ENCODE results near the gene BMP6.
"Not testable (repeated sequence)": the region's sequence is repeated elsewhere in the genome, so short reads cannot be mapped to it uniquely, and the experiment has no call there.

Gene BMP6

DNA sequence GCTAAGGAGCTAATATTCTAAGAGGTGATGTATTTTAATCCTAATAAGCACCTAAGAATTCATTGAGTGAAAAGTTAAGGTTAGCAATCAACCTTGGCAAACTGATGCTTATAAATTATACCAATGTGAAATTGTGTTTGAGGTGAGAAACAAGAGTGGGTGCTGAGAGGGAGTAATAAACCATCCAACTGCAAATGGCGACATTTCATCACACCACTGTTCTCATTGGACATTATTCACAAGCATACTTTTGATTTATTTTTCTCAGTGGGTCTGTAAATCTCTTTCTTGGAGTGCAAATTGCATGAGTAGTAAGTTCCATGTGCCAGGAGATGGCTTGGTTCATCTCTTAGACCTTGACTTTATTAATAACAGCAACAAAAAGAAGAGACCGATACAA, 71.5 kb downstream of the BMP6 start:
- DNase-seq = no peak

DNA sequence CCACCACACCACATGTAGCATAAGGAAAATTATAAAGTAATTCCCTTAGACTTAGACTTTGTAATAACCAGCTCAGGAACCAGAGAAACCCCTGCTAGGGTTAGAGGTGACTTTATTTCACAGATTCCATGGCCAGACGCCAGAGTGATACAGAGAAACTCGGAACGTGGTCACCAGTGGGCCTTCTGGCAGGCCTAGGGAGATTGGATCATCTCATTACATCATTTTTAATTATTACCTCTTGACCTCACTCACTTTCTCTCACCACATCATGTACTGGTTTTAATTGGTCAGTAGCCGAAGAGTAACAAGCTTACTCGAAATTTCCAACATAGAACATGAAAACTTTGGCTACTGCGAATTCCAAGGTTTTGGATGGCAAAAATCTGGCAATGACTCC, 72.9 kb downstream of the BMP6 start:
- no peak for DNase-seq

DNA sequence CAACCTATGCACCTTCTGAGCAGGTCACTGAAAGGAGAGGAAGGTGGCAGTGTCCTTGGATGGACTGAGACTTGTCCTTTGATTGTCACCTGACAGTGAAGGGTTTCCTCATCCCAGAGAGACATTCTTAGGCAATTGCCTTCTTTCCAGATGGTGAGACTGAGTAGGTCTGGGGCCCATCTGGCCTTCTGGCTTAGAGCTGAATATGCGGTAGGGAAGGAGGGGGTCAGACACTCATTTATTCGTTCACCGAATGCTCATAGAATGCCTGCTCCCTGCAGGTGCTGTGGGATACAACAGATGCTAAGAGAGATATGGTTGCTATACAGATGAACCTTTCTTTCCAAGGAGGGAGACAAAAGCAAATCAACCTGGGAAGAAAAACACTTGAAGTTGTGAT, 76.8 kb downstream of the BMP6 start:
- no peak for DNase-seq

DNA sequence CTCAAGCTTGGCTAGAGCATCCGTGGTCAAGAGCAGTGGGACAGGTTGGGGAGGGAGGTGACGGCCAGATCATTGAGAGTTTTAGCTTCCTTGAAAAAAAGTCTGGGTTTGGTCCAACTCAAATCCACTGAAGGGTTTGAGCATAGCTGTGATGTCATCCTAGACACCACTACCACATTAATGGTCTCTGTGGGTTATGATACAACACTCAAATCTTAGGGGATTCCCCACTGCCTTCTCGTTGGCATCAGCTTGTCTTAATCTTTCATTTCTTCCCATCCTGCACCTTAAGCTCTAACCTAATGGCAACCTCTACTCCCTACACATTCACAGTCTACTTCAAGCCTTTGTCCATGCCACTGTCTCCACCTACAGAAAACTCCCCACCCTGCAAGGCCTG, 77.3 kb downstream of the BMP6 start:
- no peak for DNase-seq

DNA sequence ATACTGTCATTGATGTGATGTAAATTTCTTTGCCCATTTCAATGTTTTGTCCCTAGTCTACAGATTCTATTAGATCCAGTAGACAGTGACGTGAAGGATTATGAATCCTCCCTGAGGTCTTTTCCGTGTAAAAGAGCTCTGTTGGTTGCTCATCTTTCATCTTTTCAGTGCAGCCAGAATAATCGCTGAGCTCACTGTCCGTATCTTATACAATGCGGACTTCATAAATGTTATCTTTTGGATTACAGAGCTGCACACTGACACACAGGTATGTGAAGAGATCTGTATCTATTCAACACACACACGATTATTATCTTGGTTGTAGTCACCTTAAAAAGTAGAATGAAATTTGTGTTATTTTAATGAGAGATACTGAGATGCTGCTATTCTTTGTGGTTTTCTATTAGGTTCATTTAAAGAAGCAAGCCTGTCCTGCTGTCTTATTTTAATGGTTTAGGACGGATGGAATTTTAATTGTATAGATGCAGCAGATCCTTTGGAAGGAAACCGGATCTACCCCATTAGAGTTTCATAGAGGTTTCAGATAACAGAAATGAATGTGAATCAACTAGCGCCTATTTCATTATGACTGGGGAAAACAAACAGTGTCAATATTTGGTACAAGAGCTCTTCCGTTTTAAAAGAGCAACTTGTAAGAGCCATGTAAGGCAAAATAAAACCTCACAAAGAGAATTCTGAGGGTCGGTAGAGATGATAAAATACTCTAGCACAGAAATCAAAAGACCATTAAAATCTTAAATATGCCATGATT, 79.4 kb downstream of the BMP6 start:
- no peak for DNase-seq

DNA sequence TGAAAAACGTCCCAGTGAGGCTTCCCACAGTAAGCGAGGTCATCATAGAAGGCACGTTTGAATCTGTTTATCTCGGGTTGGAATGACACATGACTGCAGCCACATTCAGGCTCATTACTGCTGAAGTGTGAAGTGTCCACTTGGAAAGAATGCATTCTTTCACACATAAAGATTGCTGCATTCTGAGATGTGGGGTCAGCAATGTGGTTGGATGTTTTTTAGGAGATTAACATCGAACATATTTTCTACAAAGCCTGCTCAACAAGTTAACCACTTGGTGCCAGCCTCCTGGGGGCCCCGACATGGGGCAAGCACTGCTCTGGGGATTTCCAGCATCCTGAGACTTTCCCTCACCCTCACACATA, 79.9 kb downstream of the BMP6 start:
- no peak for DNase-seq

DNA sequence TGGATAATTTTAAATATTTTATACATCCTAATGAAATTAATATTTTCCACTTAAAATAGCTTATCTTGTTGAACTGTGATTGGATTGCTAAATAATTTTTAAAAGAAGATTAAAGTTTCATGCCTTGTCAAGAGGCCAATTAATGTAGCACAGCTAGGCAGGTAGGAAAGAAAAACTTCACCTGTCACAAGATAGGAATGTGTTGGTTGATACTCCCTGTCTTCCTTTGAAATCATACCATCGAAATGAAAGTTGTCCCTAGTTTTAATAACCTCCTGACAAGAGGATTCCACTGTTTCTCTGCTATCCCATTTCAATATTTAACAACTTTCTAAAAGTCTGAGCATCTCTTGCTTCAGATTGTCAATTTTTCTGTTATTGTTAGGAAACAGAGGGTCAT, 80.8 kb downstream of the BMP6 start:
- DNase-seq = no peak

DNA sequence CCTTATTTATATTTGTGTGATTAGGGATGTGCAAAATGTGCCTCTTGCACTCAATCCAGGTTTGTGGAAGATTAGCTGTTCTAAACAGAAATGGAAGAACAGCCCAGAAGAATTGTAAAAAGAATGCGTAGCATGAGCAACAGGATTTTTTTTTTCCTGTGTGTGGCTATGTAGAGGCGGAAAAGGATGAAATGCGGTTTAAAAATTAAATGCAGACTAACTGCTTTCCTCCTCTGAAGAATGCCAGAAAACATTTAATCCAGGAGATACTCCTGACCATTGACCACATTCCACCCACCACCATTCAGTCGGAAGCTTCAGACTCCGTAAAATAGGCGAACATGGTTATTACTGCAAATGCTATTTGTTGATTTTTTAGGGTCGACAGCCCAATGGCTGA, 83.4 kb downstream of the BMP6 start:
- no peak for DNase-seq

DNA sequence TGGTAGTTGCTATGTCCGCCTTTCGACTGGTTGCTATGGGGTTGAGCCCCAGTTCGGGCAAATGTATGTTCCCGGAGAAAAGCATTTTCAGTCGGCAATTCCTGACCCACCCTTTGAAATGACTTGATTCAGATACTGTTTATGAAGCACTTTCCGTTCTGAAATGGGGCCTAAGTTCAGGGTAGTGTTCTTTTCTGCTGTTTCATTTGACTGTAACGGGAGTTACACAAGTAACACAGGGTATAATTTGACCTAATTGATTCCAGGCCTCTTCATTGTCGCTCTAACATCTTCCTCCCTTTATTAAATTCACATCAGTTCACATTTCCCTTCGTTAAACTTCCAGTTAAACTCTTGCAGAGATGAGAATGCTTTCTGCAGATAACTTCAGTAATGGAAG, 85.5 kb downstream of the BMP6 start:
- DNase-seq = no peak

DNA sequence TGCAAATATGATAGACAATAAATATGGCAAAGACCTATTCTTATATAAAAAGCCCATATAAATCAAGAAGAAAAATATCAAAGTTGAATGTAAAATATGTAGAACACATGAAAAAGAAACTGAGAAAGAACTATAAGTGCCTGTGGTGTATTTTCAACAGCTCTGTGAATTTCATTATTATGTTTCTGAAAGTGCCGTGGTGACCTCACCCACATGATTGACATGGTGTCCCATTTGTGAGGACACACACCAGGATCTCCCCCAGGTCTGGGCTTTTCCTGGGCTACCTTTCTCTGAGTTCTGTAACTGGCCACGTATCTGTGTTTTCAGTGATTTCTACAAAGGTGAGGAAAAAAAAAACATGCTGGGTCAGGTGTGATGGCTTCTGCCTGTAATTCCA, 86.7 kb downstream of the BMP6 start:
- no peak for DNase-seq

DNA sequence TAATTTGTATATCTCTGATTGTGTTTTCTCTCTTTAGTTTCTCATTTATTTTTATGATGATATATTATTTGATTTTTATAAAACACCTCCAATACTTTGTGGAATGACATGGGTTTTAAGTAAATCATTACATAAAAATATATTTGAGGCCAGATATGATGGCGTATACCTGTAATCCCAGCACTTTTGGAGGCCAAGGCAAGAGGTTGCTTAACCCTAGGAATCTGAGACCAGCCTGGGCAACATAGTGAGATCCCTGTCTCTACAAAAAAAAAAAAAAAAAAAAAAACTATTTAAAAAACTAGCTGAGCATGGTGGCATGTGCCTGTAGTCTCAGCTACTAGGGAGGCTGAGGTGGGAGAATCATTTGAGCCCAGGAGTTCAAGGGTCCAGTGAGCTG, 87.3 kb downstream of the BMP6 start:
- DNase-seq = no peak

DNA sequence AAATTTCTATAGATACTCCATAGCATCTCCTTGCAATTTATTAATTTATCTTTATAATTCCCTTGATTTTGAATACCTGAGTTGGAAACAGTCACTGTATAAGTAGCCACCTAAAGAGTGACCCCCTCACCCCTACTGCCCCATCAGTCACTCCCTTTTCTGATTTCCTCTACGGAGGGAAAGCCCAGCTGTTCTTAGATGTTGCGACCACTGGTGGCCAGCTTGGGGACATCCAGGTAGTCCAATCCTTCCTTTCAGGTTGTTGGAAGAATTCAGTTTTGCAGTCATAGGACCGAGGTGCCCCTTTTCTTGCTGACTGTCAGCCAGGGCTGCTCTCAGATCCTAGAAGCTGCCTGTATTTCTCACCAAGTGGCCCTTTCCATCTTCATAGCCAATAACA, 87.8 kb downstream of the BMP6 start:
- no peak for DNase-seq

DNA sequence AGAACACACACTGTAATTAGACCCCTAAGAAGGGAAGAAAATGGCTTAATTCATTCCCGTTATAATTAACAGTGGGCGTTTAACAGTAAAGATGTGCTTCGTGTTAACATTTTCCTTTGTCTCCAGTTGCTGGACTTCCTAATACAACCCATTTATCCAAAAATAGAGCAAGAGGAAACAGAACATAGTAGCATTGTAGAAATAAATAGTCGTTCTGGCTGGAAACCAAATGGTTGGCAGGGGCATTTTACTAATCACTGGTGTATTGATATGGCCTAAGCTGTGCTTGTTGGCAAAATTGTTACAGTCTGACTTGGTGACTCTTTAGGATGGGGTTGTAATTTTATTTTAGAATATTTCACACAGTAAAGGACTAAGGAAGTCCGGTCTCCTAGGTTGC, 89.8 kb downstream of the BMP6 start:
- DNase-seq = no peak

DNA sequence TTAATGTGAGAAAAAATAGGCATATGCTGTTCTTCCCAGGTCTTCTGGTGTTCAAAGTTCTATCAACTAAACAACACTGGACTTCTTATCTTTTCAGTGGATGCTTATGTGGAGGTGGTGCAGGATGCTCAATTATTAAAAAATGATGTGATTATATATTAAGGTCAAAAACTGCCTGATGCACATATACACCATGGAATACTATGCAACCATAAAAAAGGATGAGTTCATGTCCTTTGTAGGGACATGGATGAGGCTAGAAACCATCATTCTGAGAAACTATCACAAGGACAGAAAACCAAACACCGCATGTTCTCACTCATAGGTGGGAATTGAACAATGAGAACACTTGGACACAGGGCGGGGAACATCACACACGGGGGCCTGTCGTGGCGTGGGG, 91.3 kb downstream of the BMP6 start:
- DNase-seq = not testable (repeated sequence)

DNA sequence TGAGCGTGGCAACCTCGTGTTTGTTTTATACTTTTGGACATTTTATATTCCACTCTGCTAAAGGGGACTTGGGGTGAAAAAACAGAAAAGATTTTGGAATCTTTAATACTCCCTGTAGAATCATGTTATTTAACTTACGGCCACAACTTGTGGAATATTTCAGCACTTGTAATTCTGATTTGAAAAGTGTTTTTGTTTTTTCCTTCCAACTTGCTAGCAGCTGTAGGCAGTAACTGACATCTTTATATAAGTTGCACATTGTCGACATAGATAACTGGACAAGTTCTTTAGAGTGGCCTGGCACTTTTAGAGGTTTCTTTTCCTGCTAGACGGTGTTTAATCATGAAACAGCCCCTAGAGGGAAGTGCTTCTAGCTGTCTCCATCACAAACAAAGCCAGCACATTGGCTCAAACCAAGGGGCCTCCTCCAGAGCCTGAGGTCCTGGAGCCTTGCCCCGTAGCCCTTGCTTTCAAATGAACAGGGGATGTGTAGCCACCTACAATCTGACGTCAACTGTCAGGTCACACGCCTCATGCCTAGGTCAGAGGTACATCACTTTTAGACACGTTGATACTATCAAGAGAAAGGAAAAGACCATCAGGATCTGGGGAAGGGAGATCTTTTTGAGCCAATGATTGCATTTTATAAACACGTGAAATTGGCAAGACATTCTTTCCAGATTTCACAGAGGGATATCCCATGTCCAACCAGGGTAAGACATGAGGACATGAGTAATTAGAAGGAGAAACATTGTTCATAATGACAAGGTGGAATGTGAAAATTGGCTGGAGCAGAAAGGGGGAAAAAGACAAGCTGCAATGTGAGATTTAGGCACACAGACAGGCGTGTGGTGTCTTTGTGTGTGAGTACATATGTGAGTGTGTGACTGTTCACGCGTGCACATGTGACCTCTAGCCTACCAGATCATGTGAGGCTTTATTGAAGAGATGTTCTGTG, 92.6 kb downstream of the BMP6 start:
- DNase-seq = no peak

DNA sequence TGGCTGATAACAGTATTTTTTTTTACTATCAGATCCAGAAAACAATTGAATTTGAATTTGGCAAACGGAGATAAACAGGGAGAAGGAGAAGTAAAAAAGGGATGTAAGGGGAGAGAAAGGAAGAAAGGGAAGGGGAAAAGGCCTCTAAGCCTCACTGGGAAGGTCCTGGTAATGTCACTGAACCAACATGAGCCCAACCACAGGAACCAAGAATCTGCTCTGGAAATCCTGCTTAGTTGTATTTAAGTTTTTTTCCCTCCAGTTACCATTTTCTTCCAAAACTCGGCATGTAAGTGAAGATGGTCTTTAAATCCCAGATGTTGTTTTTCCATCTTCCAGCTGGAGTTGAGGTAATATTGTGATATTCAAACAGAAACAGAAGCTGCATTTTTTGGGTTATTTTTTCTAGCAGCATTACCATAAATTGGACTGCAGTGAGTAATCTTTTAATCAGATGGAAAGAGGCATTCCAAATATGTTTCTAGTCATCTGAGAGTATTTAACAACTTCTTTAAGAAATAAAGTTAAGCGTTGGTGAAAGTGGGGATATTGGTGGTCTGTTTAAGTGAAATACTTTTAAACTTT, 93.6 kb downstream of the BMP6 start:
- no peak for DNase-seq

DNA sequence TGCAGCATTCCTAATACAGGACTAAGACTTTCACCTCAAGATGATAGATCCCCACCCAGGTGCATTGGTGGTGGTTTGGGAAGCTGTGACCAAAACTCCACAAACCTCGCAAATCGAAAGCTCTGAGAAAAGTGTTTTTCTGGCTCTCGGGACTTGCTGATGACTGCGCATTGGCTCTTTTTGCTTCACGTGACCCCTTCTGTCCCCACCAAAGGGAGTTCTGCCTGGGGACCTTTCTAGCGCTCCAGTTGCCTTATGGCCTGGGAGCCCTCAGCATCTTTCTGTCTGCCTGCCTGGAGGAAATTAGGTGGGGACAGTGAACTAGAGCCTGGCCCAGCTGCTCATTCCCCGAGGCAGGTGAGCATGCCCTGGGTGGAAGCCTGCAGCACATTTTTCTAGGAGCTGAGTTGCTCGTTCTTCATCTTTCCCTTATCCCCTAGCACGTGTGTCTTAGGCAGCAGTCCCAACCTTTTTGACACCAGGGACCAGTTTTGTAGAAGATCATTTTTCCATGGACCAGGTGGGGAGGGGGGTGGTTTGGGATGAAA, 94.5 kb downstream of the BMP6 start:
- no peak for DNase-seq

DNA sequence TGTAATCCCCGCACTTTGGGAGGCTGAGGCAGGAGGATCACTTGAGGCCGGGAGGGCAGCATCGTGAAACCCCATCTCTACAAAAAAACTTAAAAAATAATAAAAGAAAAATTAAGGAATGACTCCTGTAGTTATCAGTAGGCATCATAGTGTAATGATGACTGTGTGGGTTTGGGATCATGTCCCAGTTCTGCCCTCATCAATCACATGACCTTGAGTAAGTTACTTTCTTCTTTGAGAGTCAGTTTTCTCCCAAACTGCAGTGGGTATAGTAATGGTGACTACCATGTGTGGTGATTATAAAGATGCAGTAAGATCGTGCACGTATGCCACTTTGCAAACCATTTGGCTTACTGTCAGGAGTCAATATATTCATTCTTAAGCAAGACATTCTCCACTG, 95.5 kb downstream of the BMP6 start:
- no peak for DNase-seq

DNA sequence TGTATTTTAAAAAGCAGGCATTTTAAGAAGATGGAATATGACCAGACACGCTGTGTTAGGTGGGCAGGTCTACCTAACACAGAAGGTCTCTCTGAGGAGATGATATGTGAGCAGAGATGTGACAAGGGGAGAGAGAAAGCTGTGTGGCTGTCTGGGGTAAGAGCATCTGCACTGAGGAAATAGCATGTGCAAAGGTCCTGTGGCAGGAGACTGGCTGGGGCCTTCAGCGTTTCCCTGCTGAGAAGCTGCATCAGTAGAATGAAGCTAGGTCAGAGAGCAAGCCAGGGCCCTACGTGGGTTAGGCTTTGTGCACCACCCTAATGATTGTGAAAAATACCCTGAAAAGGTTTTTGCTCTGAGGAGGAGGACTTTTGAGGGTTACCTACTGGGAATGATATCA, 97.7 kb downstream of the BMP6 start:
- no peak for DNase-seq

DNA sequence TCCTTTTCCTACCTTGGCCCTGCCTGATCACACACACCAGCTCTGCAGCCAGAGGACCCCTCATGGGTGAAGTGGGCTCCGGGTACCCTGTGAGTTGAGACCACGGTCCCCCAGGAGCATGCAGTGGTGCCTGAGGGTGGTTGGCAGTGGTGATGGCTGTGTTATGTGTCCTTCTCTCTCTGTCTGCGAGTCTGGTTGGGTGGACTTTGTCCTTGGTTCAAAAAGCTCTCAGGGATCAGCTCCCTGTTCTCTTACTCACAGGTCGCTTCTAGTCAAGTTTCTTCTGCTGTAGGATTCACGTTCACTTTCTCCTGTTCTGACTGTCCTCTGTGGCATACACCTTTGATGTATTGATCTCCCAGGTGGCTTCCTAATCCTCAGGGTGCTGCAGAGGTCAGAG, 100.1 kb downstream of the BMP6 start:
- no peak for DNase-seq

DNA sequence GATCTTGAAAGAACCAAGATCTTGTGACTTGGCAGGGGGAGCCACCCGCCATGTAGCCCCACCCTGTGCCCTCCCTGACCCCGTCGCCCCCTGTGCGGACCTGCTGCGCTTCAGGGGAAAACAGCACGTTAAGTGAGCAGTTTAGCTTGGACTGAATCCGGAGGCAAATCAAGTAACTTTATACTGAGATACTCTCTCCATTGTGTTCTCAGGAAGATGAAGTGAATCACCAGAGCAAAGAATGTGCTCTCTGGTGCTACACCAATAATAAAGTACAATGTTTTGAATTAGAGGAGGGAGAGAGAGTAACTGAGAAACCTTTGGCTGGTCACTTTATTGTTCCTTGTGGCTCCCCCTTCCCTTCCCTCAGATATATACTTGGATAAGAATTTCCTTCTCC, 101.2 kb downstream of the BMP6 start:
- no peak for DNase-seq

DNA sequence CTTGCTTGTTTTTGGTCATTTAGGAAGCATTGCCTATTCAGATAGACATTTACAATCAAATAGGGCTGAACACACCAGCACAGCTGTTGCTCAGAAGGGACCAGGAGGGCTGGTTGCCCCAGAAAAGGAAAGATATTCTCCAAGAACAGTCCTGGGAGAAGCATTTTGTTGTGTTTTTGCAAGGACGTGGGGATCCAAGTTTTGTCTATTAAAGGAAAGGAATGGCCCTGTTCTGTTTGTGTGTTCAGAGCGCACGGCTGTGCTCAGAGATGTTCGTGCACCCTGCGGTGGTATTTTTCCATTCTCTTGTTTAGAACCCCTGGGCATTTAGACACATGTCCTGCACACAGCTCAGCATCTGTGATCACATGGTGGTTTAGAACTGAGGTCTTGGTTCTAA, 102.2 kb downstream of the BMP6 start:
- DNase-seq = no peak

DNA sequence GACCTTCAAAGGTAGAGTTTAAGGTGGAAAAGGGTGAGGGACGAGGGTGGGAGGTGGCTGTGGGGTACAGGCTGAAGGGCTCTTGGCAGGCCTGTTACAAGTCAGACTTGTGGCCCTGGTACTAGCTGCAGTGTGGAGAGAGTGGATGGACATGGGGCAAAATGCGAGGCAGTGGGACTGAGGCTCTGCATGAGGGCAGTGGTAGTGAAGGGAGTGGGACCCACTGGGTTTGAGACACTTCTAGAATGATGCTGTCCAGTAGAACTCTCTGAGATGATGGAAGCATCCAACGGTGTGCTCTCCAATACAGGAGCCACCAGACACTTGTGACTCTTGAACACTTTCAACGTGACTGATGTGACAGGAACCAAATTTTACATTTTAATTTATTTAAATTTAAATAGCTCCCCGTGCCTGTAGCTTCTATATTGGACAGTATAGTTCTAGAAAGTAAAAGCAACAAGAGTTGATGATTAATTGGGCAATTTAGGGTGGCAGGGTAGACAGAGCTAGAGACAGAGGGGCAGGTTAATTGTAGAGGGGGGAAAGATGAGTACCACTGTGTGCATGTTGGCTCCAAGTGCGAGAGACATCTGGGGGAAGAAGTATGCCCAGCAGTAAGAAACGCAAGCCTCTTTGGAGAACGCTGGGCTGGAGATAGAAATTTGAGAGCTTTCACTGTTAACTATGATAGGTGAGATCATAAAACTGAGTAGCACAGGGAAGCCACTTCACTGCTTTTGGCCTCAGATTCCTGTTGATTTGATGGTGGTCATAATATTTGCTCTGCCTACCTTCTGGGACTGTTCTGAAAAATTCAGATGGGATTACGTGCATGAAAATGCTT, 107.2 kb downstream of the BMP6 start:
- DNase-seq = no peak

All from inflammatory macrophage treated with lipopolysaccharide for 1 hour (primary cell).